ENCODE data around the gene CCDC146.

GRCh38 chr7:77284005-77284404 lies 161.6 kb downstream of the CCDC146 start:
- TF ChIP-seq USF2 (IDR thresholded peaks at IDR 0.05; ENCODE audit: low read length) (no peak), CREB1 (IDR thresholded peaks at IDR 0.05) (no peak)

Measured in H1 (cell line).